Measurements from ENCODE around the gene NEDD8.
A peak's percentile ranks its signal among the peaks of the same experiment; 100 is the strongest.

NEDD8 gene

DNA sequence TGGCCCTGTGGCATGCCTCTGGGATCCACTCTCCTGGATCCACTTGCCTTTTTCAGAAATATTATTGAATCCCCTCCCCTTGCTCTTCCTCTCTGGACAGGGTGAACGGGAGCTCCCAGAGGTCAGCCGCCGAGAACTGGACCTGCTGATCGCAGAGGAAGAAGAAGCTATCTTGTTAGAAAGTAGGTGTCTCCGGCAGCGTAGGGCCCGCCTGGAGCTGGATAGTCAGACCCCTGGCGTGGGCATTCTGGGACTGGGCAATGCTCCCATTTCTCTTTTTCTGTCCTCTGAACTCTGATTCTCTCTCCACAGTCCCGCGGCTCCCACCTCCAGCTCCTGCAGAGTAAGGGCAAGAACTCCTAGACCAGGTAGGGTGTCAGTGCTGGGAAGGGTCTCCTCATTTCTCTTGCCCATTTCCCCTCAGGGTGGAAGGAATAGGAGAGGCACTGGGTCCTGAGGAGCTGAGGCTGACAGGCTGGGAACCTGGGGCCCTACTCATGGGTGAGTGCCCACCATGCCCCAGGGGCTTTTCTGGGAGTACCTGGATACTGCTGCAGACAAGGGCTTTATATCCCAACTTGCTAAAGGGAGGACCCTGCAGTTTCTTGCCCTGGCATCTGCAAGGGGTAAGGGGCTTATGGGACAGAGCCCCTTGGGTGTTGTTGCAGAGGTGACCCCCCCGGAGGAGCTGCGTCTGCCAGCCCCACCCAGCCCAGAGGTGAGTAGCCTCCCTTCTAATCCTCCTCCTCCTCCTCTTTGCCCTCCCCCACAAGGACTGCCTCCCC, 54.9 kb downstream of the NEDD8 start:
- DNase-seq, result no peak

GRCh38 chr14:24176599-24176998, 55.6 kb downstream of the NEDD8 start:
- DNase-seq, result no peak

- DNase-seq, result no peak
Observed at GRCh38 chr14:24172871-24173281, 59.3 kb downstream of the NEDD8 start.

DNA sequence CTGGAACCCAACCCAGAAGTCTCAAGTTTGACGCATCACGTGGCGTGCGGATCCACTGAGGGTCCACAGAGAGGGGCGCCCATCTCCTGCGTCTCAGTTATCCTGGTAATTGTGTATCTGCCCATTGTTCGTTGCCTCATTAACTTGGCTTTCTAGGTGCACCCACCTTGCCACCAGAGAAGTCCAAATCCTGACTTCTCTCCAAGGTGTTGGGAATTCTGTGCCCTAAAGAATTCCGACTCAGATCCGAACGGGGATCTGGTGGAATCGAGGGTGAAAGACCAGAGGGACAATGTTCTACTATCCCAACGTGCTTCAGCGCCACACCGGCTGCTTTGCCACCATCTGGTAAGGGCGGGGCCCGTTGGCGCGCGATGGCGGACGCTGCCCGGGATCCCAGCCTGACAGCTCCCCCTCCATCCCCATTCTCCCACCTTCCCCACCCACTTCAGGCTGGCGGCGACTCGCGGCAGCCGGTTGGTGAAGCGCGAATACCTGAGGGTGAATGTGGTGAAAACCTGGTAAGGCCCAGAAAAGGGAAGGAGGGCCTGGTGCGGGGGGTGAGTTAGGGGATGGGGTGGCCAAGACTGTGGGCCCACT, 59.8 kb downstream of the NEDD8 start:
- no peak for DNase-seq

GRCh38 chr14:24171422-24172260, 60.5 kb downstream of the NEDD8 start, which contains the start of gene REC8:
Gene REC8, plus strand, starts transcription at chr14:24172080. Its CDS starts 473 bp downstream, at chr14:24172553.
- DNase-seq, result peak; percentile 80

- DNase-seq, result no peak
Observed at GRCh38 chr14:24167469-24168114, 64.6 kb downstream of the NEDD8 start.

All from CD4-positive, alpha-beta T cell treated with Interleukin-6 for 4 hours (primary cell).